Osteoblast (primary cell): ENCODE data around the gene ROBO2. TPM values are rescaled to one million over a fixed set of nuclear protein-coding genes. Genes with fewer than 3 reads are reported as not detected.

Experiments
- DNase-seq: peaks from one replicate; pipeline ENCODE4 v3.0.0; 2011; ENCODE audit warnings: low spot score, mixed read lengths; ENCODE audit not compliant: insufficient read length; ENCODE audit errors: missing footprints
- H2AFZ ChIP-seq: 2 replicates; pipeline ENCODE4 v1.6.0; 2011; ENCODE audit warnings: mild to moderate bottlenecking, low read length
- H3K27ac ChIP-seq: 2 replicates; pipeline ENCODE4 v1.5.1; 2011; ENCODE audit warnings: mild to moderate bottlenecking, low read depth, low read length, moderate library complexity
- H3K27me3 ChIP-seq: 2 replicates; pipeline ENCODE4 v1.6.0; 2012; ENCODE audit warnings: mild to moderate bottlenecking, control low read depth, inconsistent platforms, low read length, moderate library complexity; ENCODE audit not compliant: insufficient read depth
- H3K36me3 ChIP-seq: 2 replicates; pipeline ENCODE4 v1.5.1; 2011; ENCODE audit warnings: mild to moderate bottlenecking, low read length, control low read depth, moderate library complexity; ENCODE audit not compliant: insufficient read depth
- H3K4me1 ChIP-seq: 2 replicates; pipeline ENCODE4 v1.5.1; 2011; ENCODE audit warnings: mild to moderate bottlenecking, low read length, control low read depth, moderate library complexity; ENCODE audit not compliant: insufficient read depth
- H3K4me2 ChIP-seq: 2 replicates; pipeline ENCODE4 v1.6.0; 2011; ENCODE audit warnings: mild to moderate bottlenecking, low read length; ENCODE audit not compliant: insufficient read depth
- H3K4me3 ChIP-seq: fragments of 200-600 bp; sonication (generic); 3 replicates; pipeline ENCODE4 v1.5.1; 2012; ENCODE audit warnings: mild to moderate bottlenecking, low read length, inconsistent platforms; ENCODE audit not compliant: insufficient read depth
- H3K79me2 ChIP-seq: 2 replicates; pipeline ENCODE4 v1.6.0; 2012; ENCODE audit warnings: mild to moderate bottlenecking, low read length, control low read depth, inconsistent platforms; ENCODE audit not compliant: insufficient read depth
- H3K9me3 ChIP-seq: 2 replicates; pipeline ENCODE4 v1.5.1; 2011; ENCODE audit warnings: low read depth, low read length, control low read depth
- H4K20me1 ChIP-seq: 2 replicates; pipeline ENCODE4 v1.6.0; 2012; ENCODE audit warnings: mild to moderate bottlenecking, low read length, control low read depth; ENCODE audit not compliant: insufficient read depth
- total RNA-seq: library from RNA; depleted of rRNA; stranded (reverse); fragments of >200 nt; gene quantifications from 2 replicates; pipeline ENCODE4 v1.2.3, GENCODE V29; 2012
- TF ChIP-seq, protein P1 (sequence below): IDR thresholded peaks from 2 replicates; pipeline ENCODE4 v1.5.1; 2011; ENCODE audit warnings: mild to moderate bottlenecking, low read depth, low read length, moderate library complexity; ENCODE audit errors: extremely low read depth

The ROBO2 gene
- total RNA-seq, 1 donor = 0.36 TPM

DNA sequence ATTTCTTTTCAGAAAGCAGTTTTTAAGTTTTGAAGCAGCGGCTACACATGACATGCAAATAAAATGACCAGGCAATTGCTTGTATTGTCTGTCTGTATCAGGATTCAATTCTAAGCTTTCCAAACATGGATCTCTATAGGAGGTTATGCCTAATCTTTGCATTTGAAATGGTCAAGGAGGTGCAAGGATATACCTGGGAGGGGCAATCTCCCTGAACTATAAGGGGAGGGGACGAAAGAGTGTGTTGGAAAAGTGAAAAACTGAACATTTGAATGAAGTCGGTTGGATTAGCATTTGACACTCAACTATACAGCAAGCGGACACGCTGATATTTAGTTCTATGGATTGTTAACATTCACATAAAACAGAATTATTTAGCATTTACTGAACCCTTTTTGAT is 11.7 kb downstream of the ROBO2 start:
- Histone ChIP-seq H4K20me1 (no peaks in the 10 kb centered on the region), H3K79me2 (no peaks in the 10 kb centered on the region), H3K4me3 (no peak overlapping the region), H2AFZ (no peak overlapping the region), H3K4me2 (no peak overlapping the region), H3K27ac (no peak overlapping the region), H3K9me3 (no peaks in the 10 kb centered on the region), H3K27me3 (no peaks in the 10 kb centered on the region), H3K36me3 (no peaks in the 10 kb centered on the region), H3K4me1 (no peaks in the 10 kb centered on the region)
- DNase-seq = no peak
- TF ChIP-seq, protein P1, sequence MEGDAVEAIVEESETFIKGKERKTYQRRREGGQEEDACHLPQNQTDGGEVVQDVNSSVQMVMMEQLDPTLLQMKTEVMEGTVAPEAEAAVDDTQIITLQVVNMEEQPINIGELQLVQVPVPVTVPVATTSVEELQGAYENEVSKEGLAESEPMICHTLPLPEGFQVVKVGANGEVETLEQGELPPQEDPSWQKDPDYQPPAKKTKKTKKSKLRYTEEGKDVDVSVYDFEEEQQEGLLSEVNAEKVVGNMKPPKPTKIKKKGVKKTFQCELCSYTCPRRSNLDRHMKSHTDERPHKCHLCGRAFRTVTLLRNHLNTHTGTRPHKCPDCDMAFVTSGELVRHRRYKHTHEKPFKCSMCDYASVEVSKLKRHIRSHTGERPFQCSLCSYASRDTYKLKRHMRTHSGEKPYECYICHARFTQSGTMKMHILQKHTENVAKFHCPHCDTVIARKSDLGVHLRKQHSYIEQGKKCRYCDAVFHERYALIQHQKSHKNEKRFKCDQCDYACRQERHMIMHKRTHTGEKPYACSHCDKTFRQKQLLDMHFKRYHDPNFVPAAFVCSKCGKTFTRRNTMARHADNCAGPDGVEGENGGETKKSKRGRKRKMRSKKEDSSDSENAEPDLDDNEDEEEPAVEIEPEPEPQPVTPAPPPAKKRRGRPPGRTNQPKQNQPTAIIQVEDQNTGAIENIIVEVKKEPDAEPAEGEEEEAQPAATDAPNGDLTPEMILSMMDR = no peak

- Histone ChIP-seq H3K4me2 (no peak overlapping the region), H4K20me1 (no peaks in the 10 kb centered on the region), H3K4me1 (no peaks in the 10 kb centered on the region), H3K27ac (no peak overlapping the region), H3K79me2 (no peaks in the 10 kb centered on the region), H2AFZ (no peak overlapping the region), H3K9me3 (no peaks in the 10 kb centered on the region), H3K4me3 (no peak overlapping the region), H3K27me3 (no peaks in the 10 kb centered on the region), H3K36me3 (no peaks in the 10 kb centered on the region)
- DNase-seq = no peak
- TF ChIP-seq, protein P1 = no peak
These were observed 12.2 kb downstream of the ROBO2 start for GRCh38 chr3:77052051-77052501.

DNA sequence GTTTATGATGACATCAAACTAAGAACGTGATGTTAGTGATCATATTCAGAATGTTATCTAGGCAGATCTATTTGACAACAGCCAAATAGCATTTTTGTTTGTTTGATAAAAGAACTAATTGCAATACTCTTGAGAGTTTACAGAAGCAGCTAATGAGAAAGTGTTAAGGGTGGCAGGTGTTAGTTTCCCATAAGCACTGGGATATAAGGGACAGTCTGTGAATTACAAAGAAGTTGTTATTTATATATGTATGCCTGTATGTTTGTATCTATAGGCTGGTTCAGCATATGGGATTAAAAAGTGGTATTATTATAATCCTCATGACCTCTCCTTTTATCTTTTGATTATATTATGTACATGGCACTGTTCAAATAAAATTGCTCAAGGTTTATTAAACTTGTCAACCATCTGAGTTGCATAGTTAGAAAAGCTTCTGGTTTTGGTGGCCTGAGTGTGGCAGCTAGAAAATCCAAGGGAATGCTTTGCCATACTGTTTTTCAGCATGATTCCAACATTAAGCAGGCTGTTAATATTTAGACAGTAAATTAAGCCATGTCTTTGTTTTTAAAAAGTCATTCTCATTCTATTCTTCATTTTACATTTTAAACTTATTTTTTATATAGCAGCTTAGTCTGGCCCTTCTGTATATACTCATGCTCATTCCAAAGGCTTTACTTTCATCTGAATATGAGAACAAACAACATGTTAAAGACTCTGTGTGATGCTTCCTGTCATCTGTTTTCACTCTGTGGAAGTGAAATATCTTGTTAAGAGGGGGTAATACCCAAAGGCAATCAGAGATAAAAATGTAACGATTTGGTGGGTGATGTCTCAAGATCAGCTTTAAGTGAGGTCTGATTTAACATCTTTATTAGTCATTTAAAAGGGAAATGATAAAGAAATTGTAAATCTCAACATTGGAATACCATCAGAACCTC is 13.1 kb downstream of the ROBO2 start:
- no peaks in the 10 kb centered on the region for H3K9me3 ChIP-seq
- no peaks in the 10 kb centered on the region for H3K36me3 ChIP-seq
- H3K4me3 ChIP-seq = no peak overlapping the region
- no peaks in the 10 kb centered on the region for H3K4me1 ChIP-seq
- no peaks in the 10 kb centered on the region for H3K27me3 ChIP-seq
- no peaks in the 10 kb centered on the region for H4K20me1 ChIP-seq
- H3K79me2 ChIP-seq = no peaks in the 10 kb centered on the region
- no peak overlapping the region for H3K4me2 ChIP-seq
- H2AFZ ChIP-seq = no peak overlapping the region
- H3K27ac ChIP-seq = no peak overlapping the region
- no peak for DNase-seq
- TF ChIP-seq, protein P1 = no peak

GRCh38 chr3:77053795-77054194 is 13.9 kb downstream of the ROBO2 start:
- H3K9me3 ChIP-seq = no peaks in the 10 kb centered on the region
- TF ChIP-seq, protein P1 = no peak
- H3K36me3 ChIP-seq = no peaks in the 10 kb centered on the region
- H4K20me1 ChIP-seq = no peaks in the 10 kb centered on the region
- no peak overlapping the region for H3K27ac ChIP-seq
- H3K4me1 ChIP-seq = no peaks in the 10 kb centered on the region
- no peak overlapping the region for H3K4me2 ChIP-seq
- DNase-seq = no peak
- H3K79me2 ChIP-seq = no peaks in the 10 kb centered on the region
- H3K4me3 ChIP-seq = no peak overlapping the region
- H3K27me3 ChIP-seq = no peaks in the 10 kb centered on the region
- H2AFZ ChIP-seq = no peak overlapping the region
